GM21423 (cell line): Measurements from ENCODE around the gene GIGYF1.
A peak's percentile ranks its signal among the peaks of the same experiment; 100 is the strongest.

Experiments
- ATAC-seq: cut with Tn5 transposase; IDR thresholded peaks from one replicate; pipeline ENCODE4 v1.9.1; 2021; ENCODE audit warnings: mild to moderate bottlenecking, moderate library complexity; ENCODE audit not compliant: unreplicated experiment

The GIGYF1 gene

DNA sequence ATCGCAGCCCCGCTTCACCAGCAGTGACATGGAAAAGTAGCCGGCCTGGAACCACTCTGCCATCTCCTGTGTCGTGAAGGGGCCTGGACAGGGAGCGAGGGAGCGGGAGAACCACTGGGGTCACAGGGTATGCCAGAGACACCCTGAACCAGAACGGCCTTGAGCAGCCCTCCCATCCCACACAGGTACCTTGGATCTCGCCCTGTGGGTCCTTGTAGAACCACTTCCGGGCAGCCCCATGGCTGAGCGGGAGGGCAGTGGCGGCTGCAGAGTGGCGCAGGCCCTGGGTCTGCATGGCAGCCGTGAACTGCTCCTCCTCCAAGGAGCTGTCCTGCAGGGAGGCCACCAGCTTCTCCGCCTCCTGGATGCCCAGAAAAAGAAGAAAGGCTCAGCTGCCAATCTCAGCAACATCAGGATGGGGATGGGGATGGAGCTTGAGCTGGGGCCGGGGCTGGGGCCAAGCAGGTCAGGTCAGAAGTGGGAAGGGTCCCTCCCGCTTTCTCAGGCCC is 9.5 kb downstream of the GIGYF1 start:
- no peak for ATAC-seq

DNA sequence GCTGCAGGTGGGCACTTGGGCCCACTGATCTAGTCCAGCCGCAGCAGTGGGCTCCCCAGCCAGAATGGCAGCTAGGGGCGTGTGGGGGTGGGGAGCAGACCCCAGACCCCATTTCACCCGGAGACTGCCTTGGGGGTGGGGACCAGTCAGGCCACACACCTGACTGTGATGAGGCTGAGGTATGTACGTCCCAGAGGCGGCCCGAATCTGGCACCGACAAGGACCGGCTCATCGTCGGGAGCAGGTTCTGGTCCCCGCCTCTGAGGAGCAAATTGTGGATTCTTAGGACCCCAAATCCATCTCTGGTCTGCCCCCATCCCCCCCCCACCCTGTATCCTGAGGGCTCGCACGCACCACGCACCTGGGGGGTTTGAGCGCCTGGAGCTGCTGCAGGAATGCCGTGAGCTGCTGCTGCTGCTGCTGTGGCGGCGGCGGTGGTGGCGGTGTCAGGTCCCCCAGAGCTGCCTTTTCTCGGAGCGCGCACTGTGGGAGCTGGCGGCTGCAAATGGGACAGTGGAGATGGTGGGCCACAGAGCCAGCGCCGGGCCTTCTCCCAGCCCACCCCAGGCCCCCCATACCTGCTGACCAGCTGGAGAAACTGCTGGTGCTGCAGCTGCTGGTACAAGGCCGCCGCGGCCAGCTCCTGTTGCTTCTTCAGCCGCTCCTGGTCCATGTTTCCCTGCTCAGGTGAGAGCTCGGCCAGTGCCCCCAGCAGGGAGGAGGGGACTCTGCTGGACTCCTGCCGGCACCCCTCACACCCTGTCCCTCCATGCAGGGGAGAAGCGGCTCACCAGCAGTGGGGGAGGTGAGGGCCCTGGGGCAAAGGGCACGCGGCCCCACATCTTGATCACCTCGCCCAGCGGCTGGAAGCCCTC is 10.2 kb downstream of the GIGYF1 start:
- ATAC-seq: no peak

DNA sequence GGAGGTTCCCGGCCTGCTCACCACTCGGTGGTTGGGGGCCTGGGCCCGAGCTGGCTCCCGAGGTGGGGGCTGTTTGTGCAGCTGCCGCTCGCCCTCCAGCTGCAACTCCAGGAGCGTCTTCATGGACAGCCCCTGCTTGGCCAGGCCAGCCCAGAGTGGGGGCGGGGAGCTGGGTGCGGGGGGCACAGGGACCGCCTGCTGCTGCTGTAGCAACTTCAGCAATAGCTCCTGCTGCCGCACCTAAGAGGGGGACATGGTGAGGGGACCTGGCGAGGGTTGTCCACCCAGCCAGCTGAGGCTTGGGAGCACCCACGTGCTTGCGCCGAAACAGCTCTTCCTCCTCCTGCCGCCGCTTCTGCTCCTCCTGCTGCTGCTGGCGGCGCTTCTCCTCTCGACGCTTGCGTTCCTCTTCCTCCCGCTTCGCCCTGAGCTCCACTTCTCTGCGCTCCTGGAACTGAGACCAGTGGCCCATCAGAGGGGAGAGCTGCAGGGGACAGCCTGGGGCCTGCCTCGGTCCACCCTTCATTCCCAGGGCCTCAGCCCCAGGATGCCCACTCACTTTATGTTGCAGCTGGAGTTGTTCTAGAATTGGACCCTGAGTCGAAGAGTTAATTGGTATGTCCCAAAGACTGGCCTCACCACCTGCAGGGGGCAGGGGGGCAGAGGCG is 10.9 kb downstream of the GIGYF1 start:
- ATAC-seq: no peak

DNA sequence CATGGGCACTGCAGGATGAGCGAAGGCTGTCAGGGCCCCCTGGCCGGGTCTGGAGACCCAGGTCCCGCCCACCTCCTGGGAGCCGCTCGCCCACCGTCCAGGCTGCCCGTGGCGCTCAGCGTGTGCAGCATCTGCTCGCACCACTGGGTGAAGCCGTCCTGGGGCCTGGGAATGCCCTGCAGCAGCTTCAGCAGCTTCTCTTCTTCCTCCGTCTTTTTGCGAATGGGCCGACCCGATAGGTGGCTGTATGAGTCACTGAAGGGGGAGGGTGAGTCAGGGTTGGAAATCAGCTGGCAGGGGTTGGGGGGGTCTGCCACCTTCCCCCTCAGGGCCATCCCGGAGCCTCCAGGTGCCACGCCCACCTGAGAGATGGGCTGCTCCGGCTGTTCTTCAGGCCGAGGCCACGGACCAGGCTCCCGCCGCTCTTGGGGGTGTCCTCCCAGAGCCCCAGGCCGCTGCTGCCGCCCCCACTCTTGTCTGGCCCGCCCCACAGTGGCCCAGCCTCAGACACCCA is 11.8 kb downstream of the GIGYF1 start:
- no peak for ATAC-seq

DNA sequence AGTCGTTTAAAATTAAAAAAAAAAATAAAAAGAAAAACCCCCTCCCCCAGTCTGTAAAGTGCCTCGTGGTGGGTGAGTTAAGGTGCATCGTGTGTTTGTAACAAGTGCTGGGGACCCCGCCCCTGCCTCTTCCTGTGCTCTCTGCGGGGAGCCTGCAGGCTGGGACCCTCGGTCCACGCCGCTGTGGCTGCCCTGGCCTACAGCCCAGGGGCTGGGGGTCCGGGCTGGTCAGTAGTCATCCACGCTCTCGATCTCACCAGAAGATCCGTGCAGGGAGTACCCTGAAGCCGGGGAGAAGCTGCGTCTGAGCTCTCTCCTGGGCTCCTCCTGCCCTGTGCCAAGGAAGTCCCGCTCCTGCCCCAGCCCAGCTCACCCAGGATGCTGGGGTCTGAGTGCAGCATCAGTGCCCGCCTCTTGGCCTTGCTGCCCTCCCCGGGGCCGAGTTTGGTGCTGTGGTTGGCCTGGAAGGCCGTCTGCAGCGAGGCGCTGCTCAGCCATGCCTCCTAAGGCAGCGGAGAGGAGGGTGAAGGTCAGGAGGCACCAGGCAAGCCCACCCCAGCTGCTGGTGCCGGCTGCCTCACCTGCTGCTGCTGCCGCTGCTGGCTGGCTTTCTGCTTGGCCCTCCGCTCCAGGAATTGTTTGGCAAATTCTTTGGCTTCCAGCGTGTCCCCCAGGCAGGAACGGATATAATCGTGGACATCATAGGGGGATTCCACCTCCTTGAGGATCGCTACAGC is 12.4 kb downstream of the GIGYF1 start:
- no peak for ATAC-seq

DNA sequence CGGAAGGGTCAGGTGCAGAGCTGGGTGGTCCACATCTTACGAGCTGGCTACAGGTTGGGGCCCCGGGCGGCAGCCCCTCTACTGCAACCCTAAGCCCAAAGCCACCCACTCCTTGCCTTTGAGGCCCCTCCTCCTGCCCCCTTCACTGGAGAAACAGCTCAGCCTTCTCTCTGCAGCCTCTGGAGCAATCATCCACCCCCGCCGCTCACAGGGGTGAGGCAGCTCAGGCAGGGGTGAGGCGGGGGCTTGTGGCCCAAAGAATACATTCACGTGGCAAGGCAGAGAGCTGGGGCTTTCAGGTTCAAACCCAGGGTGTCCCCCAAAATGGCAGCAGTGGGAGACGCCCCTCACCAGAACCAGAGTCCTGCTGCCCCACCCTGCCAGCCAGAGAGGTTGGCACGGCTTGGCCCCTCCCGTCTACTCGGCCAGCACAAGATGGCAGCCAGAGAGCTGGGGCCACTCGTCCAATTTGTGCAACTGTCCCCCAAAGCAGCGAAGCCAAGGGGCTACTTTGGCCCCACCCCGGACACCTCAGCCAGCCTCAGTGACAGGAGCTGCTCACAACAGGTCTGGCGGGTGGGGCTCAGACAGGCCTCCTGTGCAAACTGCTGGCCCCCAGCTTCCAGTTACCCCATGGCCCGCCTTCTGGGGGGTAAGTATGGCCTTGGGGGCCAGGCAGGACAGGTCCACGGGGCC is 13.3 kb downstream of the GIGYF1 start:
- ATAC-seq: no peak

DNA sequence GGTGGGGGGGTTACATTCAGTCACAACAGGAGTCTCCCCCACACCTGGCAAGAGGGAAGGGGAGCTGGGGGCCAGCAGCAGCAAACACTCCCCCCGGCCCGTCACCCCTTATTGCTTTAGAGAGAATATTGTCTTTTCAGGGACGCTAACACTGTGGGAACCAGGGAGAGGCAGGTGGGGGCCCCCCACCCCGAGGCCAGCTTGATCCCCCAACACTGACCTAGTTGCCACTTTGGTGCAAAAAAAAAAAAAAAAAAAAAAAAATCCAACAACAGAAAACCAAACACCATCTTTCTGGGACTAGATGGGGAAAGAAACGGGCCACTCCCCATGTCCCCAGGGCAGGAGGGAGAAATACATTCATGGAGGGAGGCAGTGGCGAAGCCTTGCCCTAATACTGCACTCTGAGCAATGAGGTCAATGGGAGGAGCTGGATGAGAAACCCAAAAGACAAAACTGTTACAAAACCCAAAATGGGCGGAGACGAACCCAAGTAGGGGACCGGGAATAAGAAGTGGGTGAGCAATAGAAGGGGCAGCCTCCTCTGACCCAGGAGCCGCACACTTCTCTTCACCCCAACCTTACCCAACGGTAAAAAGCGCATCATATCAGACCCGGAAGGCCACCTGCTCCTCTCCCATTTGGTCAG is 14.0 kb downstream of the GIGYF1 start:
- ATAC-seq: no peak

DNA sequence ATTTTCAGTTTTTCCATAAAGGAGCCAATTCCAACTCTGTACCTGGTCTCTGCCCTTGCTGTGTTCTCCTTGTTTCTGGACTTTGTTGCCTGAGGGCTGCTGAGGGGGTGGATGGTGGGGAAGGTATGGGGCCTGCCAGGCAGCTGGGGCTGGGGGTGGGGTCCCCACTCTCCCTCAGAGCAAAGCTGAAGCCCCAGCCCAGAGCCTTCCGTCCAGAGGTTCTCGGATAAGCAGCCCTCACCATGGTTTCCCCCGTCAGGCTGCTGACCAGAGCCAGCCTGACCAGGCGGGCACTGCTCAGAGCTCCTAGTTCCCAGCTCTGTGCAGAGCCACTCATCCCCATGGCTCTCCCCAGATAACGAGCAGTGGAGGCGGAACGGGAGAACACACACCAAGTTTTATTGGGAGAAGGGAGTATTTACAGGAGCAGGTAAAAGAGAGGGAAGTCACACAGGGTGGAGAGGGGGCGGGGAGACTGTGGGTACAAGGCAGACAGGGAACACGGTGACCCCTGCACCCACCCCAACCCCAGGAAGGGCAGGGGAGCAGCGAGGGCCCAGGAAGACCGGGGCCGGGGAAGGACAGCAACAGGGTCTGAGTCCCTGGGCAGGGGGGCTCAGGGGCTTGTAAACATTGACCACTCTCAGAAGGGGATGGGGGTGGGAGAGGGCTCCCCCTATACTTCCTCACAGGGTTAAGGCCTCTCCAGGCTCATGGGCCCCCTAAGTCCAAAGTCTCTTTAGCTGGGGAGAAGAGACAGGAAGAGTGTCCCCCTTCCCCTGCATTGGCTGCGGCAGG is 14.7 kb downstream of the GIGYF1 start:
- no peak for ATAC-seq

DNA sequence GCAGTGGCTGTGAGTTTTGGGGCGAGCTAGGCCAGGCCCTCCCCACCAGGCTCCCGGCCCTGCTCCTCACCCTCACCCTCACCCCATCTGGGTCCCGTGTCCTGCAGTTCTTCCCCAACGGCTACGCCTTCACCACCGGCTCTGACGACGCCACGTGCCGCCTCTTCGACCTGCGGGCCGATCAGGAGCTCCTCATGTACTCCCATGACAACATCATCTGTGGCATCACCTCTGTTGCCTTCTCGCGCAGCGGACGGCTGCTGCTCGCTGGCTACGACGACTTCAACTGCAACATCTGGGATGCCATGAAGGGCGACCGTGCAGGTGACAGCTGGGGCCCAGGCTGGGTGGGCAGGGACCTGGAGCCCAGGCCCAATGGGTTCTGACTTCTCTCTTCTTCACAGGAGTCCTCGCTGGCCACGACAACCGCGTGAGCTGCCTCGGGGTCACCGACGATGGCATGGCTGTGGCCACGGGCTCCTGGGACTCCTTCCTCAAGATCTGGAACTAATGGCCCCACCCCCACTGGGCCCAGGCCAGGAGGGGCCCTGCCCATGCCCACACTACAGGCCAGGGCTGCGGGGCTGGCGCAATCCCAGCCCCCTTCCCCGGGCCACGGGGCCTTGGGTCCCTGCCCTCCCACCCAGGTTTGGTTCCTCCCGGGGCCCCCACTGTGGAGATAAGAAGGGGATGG is 15.6 kb downstream of the GIGYF1 start:
- no peak for ATAC-seq

DNA sequence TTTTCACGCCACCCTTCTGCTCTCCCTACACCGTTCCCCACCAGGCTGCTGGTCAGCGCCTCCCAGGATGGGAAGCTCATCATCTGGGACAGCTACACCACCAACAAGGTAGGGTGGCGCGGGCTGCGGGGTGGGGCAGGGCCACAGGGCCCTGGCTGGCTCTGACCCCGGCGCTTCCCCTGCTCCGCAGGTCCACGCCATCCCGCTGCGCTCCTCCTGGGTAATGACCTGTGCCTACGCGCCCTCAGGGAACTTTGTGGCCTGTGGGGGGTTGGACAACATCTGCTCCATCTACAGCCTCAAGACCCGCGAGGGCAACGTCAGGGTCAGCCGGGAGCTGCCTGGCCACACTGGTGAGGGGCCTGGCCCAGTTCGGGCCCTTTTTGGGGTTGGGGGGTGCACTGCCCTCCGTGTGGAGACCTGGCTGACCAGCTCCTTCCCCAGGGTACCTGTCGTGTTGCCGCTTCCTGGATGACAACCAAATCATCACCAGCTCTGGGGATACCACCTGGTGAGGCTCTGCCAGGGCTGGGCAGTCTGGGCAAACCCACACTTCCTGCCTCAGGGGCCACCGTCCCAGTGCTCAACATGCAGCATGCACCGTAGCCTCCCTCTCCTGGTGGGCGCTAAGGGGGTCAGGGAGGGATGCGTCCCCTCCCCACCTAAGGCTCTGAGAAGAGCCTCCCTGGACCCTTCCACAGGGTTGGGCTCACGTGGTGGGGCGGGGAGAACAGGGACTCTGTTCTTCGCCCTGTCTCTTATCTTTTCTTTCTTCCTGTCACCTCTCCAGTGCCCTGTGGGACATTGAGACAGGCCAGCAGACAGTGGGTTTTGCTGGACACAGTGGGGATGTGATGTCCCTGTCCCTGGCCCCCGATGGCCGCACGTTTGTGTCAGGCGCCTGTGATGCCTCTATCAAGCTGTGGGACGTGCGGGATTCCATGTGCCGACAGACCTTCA is 16.5 kb downstream of the GIGYF1 start:
- no peak for ATAC-seq

DNA sequence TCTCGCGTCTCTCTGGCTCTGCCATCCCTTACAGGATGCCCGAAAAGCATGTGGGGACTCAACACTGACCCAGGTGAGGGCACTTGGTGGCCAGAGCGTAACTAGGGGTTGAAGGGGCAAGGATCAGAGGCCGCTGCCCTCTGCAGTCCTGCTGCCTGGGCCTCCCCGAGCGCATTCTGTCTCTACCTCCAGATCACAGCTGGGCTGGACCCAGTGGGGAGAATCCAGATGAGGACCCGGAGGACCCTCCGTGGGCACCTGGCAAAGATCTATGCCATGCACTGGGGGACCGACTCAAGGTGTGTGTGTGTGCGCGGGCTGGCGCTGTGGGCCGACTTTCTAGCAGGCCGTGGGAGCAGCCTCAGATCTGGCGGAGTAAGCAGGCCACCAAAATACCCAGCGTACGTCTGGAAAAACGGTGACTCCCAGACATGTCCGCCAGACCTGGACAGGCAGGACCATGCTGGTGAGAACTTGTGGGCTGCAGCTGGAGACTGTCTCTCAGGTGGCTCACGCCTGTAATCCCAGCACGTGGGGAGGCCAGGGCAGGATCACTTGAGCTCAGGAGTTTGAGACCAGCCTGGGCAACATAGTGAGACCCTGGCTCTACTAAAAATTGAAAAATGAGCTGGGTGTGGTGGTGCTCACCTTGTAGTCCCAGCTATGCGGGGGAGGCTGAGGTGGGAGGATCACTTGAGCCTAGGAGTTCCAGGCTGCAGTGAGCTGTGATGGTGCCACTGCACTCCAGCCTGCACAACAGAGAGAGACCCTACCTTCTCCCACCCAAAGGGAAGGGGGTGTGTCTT is 17.3 kb downstream of the GIGYF1 start:
- no peak for ATAC-seq

DNA sequence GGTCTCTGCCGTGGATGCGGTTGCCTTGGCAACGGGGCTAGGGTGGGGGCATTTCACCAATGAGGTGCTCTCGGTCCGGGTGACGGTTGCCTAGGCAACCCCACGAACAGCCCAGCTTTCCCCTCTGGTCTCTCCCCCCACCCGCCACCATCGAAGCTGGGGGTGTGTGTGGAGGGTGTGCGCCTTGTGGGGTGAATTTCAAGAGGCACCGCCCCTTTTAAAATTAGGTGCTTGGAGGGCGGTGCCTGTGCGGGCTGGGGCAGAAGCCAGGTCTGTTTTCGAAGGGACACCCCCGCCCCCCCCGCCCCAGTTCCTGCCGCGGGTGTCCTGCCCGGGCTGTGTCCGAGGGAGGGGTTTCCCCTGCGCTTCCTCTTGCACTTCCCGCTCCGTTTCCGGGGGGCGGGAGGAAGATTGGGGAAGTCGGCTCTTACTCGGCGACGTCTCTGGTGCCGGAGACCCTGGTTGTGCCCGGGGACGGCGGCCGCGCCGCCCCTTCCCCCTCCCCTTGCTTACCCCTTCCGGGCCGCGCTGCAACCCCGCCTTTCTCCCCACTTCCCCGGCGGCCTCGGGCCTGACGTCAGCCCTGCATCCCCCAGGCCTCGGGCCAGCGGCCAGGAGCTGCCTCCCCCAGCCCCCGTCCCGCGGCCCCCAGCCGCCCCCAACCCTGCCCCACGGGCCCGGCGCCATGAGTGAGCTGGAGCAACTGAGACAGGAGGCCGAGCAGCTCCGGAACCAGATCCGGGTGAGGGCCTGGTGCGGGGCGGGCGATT is 18.3 kb downstream of the GIGYF1 start:
- no peak for ATAC-seq

DNA sequence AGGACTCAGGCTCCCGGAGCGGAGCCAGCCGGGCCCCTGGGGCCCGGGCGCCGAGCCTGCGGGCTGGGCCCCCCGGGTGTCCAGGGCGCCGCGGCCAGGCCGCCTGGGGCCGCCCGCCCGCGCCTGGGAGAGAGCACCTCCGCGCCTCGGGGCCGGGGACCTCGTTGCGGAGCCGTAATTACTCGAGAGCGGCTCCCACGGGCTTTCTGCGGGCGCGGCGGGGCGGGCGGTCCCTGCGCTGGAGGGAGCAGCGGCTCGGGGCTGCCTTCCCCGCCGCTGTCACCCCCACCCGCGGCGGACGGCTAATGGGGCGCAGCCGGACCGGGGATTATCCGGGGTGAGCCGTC is 19.0 kb downstream of the GIGYF1 start:
- ATAC-seq: no peak

DNA sequence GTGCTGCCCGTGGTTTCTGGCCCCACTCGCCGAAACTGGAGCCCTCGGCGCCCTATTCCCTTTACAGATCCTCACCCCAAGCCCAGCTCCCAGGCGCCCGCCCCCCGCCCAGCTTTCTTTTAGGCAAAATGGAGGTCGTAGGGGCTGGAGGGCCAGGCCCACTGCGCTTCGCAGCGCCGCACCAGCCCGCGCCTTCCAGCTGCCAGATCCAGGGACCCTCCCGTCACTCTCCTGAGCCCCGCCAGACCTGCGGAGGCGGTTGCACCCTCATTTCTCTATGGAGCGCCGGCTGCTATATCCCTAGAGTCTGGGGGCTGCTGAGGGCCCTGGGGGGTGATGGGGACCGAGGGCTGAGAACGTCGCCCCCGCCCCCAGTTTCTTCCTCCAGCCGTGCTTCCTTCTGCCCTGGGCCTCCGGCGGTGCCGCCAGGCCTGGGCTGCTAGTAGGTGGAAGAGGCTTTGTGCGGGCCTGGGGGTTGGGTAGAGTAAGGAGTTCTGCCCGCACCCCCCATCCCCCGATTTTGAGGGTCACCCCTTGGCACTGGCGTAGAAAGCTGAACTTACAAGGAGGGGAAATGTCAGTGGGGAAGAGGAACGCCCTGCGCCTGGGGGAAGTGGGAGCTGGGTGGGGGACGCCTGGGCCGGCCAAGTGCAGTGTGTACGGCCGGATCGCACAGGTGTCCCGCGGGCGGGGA is 19.5 kb downstream of the GIGYF1 start:
- no peak for ATAC-seq

DNA sequence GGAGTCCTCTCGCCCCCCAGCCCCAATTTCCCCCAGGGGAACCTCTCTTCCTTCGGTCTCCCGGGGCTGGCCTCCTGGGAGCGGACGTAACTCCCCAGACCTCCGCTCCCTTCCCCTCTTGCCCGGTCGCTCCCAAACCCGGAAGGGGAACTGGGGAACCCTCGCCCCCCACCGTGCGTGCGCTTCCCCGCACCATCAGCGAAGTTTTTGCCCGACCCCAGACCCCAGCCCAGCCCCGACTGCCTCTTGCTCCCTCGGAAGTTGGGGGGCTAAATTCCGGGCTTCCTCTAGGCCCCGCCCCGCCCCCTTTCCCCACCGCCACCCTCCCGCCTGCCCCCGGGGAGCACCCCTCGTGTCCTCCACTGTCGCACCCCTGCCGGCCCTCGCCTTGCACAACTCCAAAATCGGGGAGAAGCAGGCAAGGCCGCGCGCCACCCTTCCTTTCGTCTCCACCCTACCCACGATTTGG is 20.1 kb downstream of the GIGYF1 start:
- peak; percentile 5 for ATAC-seq
